K562 (cell line): Measurements from ENCODE around the gene CDH12. TPM values are rescaled to one million over a fixed set of nuclear protein-coding genes. Genes with fewer than 3 reads are reported as not detected.
A peak's percentile ranks its signal among the peaks of the same experiment; 100 is the strongest.

Source experiments
- ATAC-seq: fragments of 200-7000 bp; cut with Tn5 transposase; 3 replicates; pipeline ENCODE4 v1.9.1; 2020; ENCODE audit warnings: moderate library complexity
- BruUV-seq: library from RNA; stranded (reverse); fragments of 400-500 nt; replicated peaks from 2 replicates; lab custom pipeline; 2021; lab: Mats Ljungman, UMichigan
- CTCF ChIA-PET: fragments of 300-600 bp; formaldehyde crosslinking; extraction: SDS; loops from one replicate; lab custom pipeline; 2021; ENCODE audit warnings: low intra/inter-chr PET ratio; lab: Yijun Ruan, JAX
- POLR2A ChIA-PET: fragments of 300-600, 350-650 bp; sonication (Branson Sonifier 250); formaldehyde crosslinking; extraction: SDS; loops from one replicate; lab custom pipeline; 2021; ENCODE audit warnings: antibody characterized with exemption, inconsistent platforms; lab: Yijun Ruan, JAX
- DNase-seq, 4 experiments: peaks; one replicate each; pipeline versions ENCODE4 v3.0.0 to v3.0.0-alpha.2; 2011 to 2018; ENCODE audit warnings: low spot score in 3 of 4, mixed read lengths in 3 of 4; ENCODE audit errors: extremely low read depth in 1 of 4
- FAIRE-seq: peaks from 2 replicates; lab custom pipeline; 2011; peaks lifted over from hg19 to GRCh38; lab: Jason Lieb, UNC
- H2AFZ ChIP-seq: 2 replicates; pipeline ENCODE4 v1.6.0; 2011; ENCODE audit warnings: low read depth, low read length, control low read depth, inconsistent platforms
- H3K27ac ChIP-seq: fragments of 200-600 bp; 3 replicates; pipeline ENCODE4 v1.8.0; 2011; ENCODE audit warnings: low read depth, mild to moderate bottlenecking, control low read depth, inconsistent platforms, low read length, moderate library complexity, mixed read lengths; ENCODE audit errors: extremely low read depth
- H3K27me3 ChIP-seq, 2 experiments: fragments of 300-600 bp in 1 of 2; 2 replicates in 1 of 2; 3 replicates in 1 of 2; pipeline versions ENCODE4 v1.6.0 to v1.8.0; 2011; ENCODE audit warnings: inconsistent platforms in 2 of 2, low read length in 2 of 2, mild to moderate bottlenecking in 1 of 2, mixed read lengths in 1 of 2, moderate library complexity in 1 of 2; ENCODE audit not compliant: control insufficient read depth in 2 of 2, insufficient read depth in 2 of 2
- H3K36me3 ChIP-seq: fragments of 300-600 bp; 3 replicates; pipeline ENCODE4 v1.8.0; 2011; ENCODE audit warnings: mild to moderate bottlenecking, low read length, inconsistent platforms; ENCODE audit not compliant: control insufficient read depth, insufficient read depth
- H3K4me1 ChIP-seq, 2 experiments: fragments of 200-600 bp in 1 of 2; replicated peaks in 1 of 2; 2 replicates in 1 of 2; 3 replicates in 1 of 2; pipeline versions ENCODE4 v1.5.1 to v1.8.0; 2011; ENCODE audit warnings: inconsistent platforms in 2 of 2, low read length in 2 of 2, mild to moderate bottlenecking in 1 of 2, mixed read lengths in 1 of 2, moderate library complexity in 1 of 2; ENCODE audit not compliant: control insufficient read depth in 2 of 2, insufficient read depth in 2 of 2
- H3K4me2 ChIP-seq: 2 replicates; pipeline ENCODE4 v1.6.1; 2011; ENCODE audit warnings: low read length, control low read depth, inconsistent platforms, mixed read lengths; ENCODE audit not compliant: insufficient read depth
- H3K4me3 ChIP-seq: fragments of 200-600 bp; sonication (generic), shearing (Covaris generic); 2 replicates; pipeline ENCODE4 v1.5.1; 2016; ENCODE audit warnings: control low read depth, inconsistent platforms
- H3K79me2 ChIP-seq: fragments of 200-600 bp; 3 replicates; pipeline ENCODE4 v1.8.0; 2011; ENCODE audit warnings: low read length, inconsistent platforms; ENCODE audit not compliant: control insufficient read depth, insufficient read depth
- H3K9ac ChIP-seq, 2 experiments: 2 replicates each; pipeline versions ENCODE4 v1.6.0 to v1.6.1; 2011; ENCODE audit warnings: low read depth in 2 of 2, low read length in 2 of 2, control low read depth in 1 of 2, inconsistent platforms in 1 of 2, mild to moderate bottlenecking in 1 of 2, mixed read lengths in 1 of 2; ENCODE audit not compliant: insufficient read depth in 1 of 2
- H3K9me1 ChIP-seq: one replicate; pipeline ENCODE4 v1.6.0; 2011; ENCODE audit warnings: inconsistent platforms, mild to moderate bottlenecking, low read length, moderate library complexity; ENCODE audit not compliant: control insufficient read depth, insufficient read depth
- H3K9me3 ChIP-seq: replicated peaks from 2 replicates; pipeline ENCODE4 v1.5.1; 2011; ENCODE audit warnings: low read depth, low read length, inconsistent platforms; ENCODE audit not compliant: control insufficient read depth, insufficient read depth
- H4K20me1 ChIP-seq: replicated peaks from 2 replicates; pipeline ENCODE4 v1.6.1; 2011; ENCODE audit warnings: low read length, inconsistent platforms, mixed read lengths; ENCODE audit not compliant: control insufficient read depth, insufficient read depth
- C11orf30 ChIP-seq: fragments of 450-650 bp; IDR thresholded peaks from 2 replicates; pipeline ENCODE4 v1.6.1; 2016; ENCODE audit warnings: low read depth, mild to moderate bottlenecking
- KAT2B ChIP-seq: IDR thresholded peaks from one replicate; pipeline ENCODE4 v1.6.1; 2012; ENCODE audit warnings: low read depth, mild to moderate bottlenecking, control low read depth, inconsistent platforms, low read length, moderate library complexity
- MCM7 ChIP-seq, 2 experiments: fragments of 450-650 bp; IDR thresholded peaks; 2 replicates each; pipeline ENCODE4 v1.6.1; 2016 to 2018
- MIER1 ChIP-seq: fragments of 450-650 bp; IDR thresholded peaks from 2 replicates; pipeline ENCODE4 v1.6.1; 2016; ENCODE audit warnings: antibody characterized with exemption, mild to moderate bottlenecking, low read depth
- MTA2 ChIP-seq: fragments of 450-650 bp; IDR thresholded peaks from 2 replicates; pipeline ENCODE4 v1.6.1; 2016; ENCODE audit warnings: low read depth
- MTF1 ChIP-seq: fragments of 250-450 bp; sonication (Bioruptor Pico); IDR thresholded peaks from 2 replicates; pipeline ENCODE4 v1.9.0; 2021; ENCODE audit warnings: moderate library complexity, mild to moderate bottlenecking, inconsistent platforms, borderline replicate concordance
- NCOA6 ChIP-seq: fragments of 450-650 bp; IDR thresholded peaks from 2 replicates; pipeline ENCODE4 v1.6.1; 2017; ENCODE audit warnings: mild to moderate bottlenecking
- POLR2G ChIP-seq: fragments of 200-400 bp; formaldehyde crosslinking; IDR thresholded peaks from 2 replicates; pipeline ENCODE4 v1.6.1; 2017; ENCODE audit warnings: low read depth, mild to moderate bottlenecking, antibody characterized with exemption, low read length, moderate library complexity
- RFX7 ChIP-seq: fragments of 250-450 bp; sonication (Bioruptor Pico); IDR thresholded peaks from 2 replicates; pipeline ENCODE4 v1.5.1; 2021; ENCODE audit warnings: mild to moderate bottlenecking
- TEAD2 ChIP-seq: fragments of 450-650 bp; IDR thresholded peaks from 2 replicates; pipeline ENCODE4 v1.6.1; 2016; ENCODE audit warnings: missing genetic modification characterization, control low read depth, missing compliant biosample characterization
- ZEB2 ChIP-seq: fragments of 450-650 bp; IDR thresholded peaks from 2 replicates; pipeline ENCODE4 v1.6.1; 2016
- ZNF79 ChIP-seq: fragments of 250-450 bp; sonication (Bioruptor Pico); IDR thresholded peaks from 2 replicates; pipeline ENCODE4 v1.4.0; 2020; ENCODE audit warnings: low read depth, mild to moderate bottlenecking, moderate library complexity
- WGBS: fragments of 100-300 bp; shearing (Covaris generic); methylation state at CpG from one replicate; pipeline ENCODE4 v1.1.6; 2016; ENCODE audit warnings: low coverage, mixed read lengths; ENCODE audit not compliant: insufficient coverage; ENCODE audit errors: missing lambda C conversion rate; 5-methylcytosine and 5-hydroxymethylcytosine counted together
- in situ Hi-C: fragments of 300-500 bp; cut with MboI; formaldehyde crosslinking; loops from 4 replicates; pipeline ENCODE4 v1.15.0; 2018; ENCODE audit warnings: inconsistent platforms, mixed read lengths
- intact Hi-C: fragments of 100-400 bp; cut with micrococcal nuclease; formaldehyde crosslinking; loops from 2 replicates; pipeline ENCODE4 v1.14.2; 2022
- polyA plus RNA-seq, 8 experiments: library from polyadenylated mRNA; depleted of rRNA in 4 of 8; stranded (reverse) in 5 of 8; unstranded in 3 of 8; fragments of >200 nt; fragmentation: Nextera tagmentation in 2 of 8; fragmentation: Illumina TruSeq in 1 of 8; extraction: Ambion mirVana in 2 of 8; extraction: Trizol in 1 of 8; gene quantifications; 2 replicates each; pipeline versions ENCODE4 v1.2.1 to v1.2.3, GENCODE V29; 2011 to 2014; ENCODE audit warnings: inconsistent platforms in 1 of 8, missing spikeins in 1 of 8
- total RNA-seq, 7 experiments: library from RNA; depleted of rRNA in 6 of 7; stranded (reverse); fragments of >200 nt in 6 of 7; fragmentation: Illumina TruSeq in 2 of 7; extraction: Trizol in 2 of 7; gene quantifications; 2 replicates each; pipeline versions ENCODE4 v1.2.1 to v1.2.3, GENCODE V29; 2011 to 2021; ENCODE audit warnings: low replicate concordance in 1 of 7
- TF ChIP-seq, protein P1 (sequence below): sonication (generic); formaldehyde crosslinking; IDR thresholded peaks from 2 replicates; pipeline ENCODE4 v1.8.0; 2022; ENCODE audit warnings: missing genetic modification reagents, mild to moderate bottlenecking, borderline replicate concordance
- TF ChIP-seq, protein P2 (sequence below): fragments of 450-650 bp; IDR thresholded peaks from 2 replicates; pipeline ENCODE4 v1.7.1; 2018; ENCODE audit warnings: mild to moderate bottlenecking, low read depth; ENCODE audit not compliant: partially characterized antibody

The CDH12 gene
- total and polyA plus RNA-seq, 9 of the 15 experiments (the other 6 are each of a cell fraction or from before 2014, with no cell fraction given): 0.03 to 1.7 (median 0.37) TPM

- TF ChIP-seq MTA2: no peak
Measured at GRCh38 chr5:22631683-22632082, 221.5 kb downstream of the CDH12 start (continued).

GRCh38 chr5:22627029-22627428, 226.1 kb downstream of the CDH12 start:
- H3K9me1 ChIP-seq: no peaks in the 10 kb centered on the region
- H3K9me3 ChIP-seq: 0 out of 2 replicates have a peak, but pooled peaks cover 3% of the 10 kb centered on the region
- no peak for DNase-seq
- no peak overlapping the region for H3K4me2 ChIP-seq
- 3% methylated on average over 4 of the region's 4 CpGs for WGBS
- H2AFZ ChIP-seq: no peak overlapping the region
- in situ Hi-C loops: no loop called here
- no peaks in the 10 kb centered on the region for H3K4me1 ChIP-seq
- no peak for TF ChIP-seq NCOA6
- TF ChIP-seq C11orf30: peak; percentile 22; the same call in 1 of the 2 replicates
- H3K9ac ChIP-seq: no peak overlapping the region
- H3K27ac ChIP-seq: no peak overlapping the region
- H3K79me2 ChIP-seq: no peaks in the 10 kb centered on the region
- intact Hi-C loops: no loop called here
- ChIA-PET POLR2A (no interaction called here), CTCF (no interaction called here)
- no peaks in the 10 kb centered on the region for H3K36me3 ChIP-seq
- no peaks in the 10 kb centered on the region for H3K27me3 ChIP-seq
- BruUV-seq: no TSS peak
- H3K4me3 ChIP-seq: no peak overlapping the region
- no peak for FAIRE-seq
- no peaks in the 10 kb centered on the region for H4K20me1 ChIP-seq
- no peak for ATAC-seq

DNA sequence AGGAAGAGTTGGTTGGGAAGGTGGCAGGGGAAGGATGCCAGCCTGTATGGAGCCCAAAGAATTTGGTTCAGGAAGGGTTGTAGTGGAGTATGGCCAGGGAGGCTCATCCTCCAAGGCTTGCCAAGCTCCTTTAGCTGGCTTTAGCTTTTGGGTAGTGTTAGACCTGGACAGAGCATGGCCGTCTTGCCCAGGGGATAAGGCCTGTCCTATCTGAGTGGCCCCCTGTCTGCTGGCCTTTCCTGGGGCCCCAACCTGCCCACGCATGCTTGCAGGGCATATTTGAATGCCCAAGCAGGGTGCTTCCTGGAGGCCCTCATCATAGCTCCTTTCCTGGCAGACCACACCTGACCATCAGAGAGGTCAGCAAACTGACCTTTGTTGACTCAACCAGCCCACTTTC, 227.7 kb downstream of the CDH12 start:
- Histone ChIP-seq H4K20me1 (no peaks in the 10 kb centered on the region), H3K4me1 (no peaks in the 10 kb centered on the region), H3K36me3 (no peaks in the 10 kb centered on the region), H3K79me2 (no peaks in the 10 kb centered on the region), H3K27ac (no peak overlapping the region), H3K4me3 (no peak overlapping the region), H3K9ac (no peak overlapping the region), H2AFZ (no peak overlapping the region), H3K4me2 (no peak overlapping the region), H3K9me3 (0 out of 2 replicates have a peak, but pooled peaks cover 3% of the 10 kb centered on the region), H3K9me1 (no peaks in the 10 kb centered on the region), H3K27me3 (no peaks in the 10 kb centered on the region)
- BruUV-seq: no TSS peak
- in situ Hi-C loops: no loop called here
- CTCF ChIA-PET: no interaction called here
- POLR2A ChIA-PET: no interaction called here
- intact Hi-C loops: no loop called here
- DNase-seq (no peak), ATAC-seq (no peak), FAIRE-seq (no peak)
- 5% methylated on average over 2 of the region's 2 CpGs for WGBS
- TF ChIP-seq TEAD2 (tag): no peak
- no peak for TF ChIP-seq ZEB2
- TF ChIP-seq, protein P1, sequence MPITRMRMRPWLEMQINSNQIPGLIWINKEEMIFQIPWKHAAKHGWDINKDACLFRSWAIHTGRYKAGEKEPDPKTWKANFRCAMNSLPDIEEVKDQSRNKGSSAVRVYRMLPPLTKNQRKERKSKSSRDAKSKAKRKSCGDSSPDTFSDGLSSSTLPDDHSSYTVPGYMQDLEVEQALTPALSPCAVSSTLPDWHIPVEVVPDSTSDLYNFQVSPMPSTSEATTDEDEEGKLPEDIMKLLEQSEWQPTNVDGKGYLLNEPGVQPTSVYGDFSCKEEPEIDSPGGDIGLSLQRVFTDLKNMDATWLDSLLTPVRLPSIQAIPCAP (CRISPR knock-in tag): no peak
- TF ChIP-seq, protein P2, sequence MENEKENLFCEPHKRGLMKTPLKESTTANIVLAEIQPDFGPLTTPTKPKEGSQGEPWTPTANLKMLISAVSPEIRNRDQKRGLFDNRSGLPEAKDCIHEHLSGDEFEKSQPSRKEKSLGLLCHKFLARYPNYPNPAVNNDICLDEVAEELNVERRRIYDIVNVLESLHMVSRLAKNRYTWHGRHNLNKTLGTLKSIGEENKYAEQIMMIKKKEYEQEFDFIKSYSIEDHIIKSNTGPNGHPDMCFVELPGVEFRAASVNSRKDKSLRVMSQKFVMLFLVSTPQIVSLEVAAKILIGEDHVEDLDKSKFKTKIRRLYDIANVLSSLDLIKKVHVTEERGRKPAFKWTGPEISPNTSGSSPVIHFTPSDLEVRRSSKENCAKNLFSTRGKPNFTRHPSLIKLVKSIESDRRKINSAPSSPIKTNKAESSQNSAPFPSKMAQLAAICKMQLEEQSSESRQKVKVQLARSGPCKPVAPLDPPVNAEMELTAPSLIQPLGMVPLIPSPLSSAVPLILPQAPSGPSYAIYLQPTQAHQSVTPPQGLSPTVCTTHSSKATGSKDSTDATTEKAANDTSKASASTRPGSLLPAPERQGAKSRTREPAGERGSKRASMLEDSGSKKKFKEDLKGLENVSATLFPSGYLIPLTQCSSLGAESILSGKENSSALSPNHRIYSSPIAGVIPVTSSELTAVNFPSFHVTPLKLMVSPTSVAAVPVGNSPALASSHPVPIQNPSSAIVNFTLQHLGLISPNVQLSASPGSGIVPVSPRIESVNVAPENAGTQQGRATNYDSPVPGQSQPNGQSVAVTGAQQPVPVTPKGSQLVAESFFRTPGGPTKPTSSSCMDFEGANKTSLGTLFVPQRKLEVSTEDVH: no peak
- TF ChIP-seq RFX7 (CRISPR knock-in tag): no peak
- no peak for TF ChIP-seq KAT2B
- no peak for TF ChIP-seq MIER1
- no peak for TF ChIP-seq MCM7 (IDR thresholded peaks at IDR 0.05)
- no peak for TF ChIP-seq POLR2G
- no peak for TF ChIP-seq MTF1
- no peak for TF ChIP-seq ZNF79 (CRISPR knock-in tag)
